Activated CD8-positive, alpha-beta memory T cell treated with anti-CD3 and anti-CD28 coated beads, Interleukin-2, amount 50 U/mL, for 24 hours (primary cell): ENCODE data around the gene FNDC5.

Source experiments
- DNase-seq: peaks from one replicate; pipeline ENCODE4 v3.0.0-alpha.2; 2020; ENCODE audit errors: extremely low read depth

FNDC5 gene

GRCh38 chr1:32897082-32898049 lies 26.7 kb upstream of the FNDC5 start:
- no peak for DNase-seq

- no peak for DNase-seq
Measured at GRCh38 chr1:32896451-32896850, 25.7 kb upstream of the FNDC5 start.

GRCh38 chr1:32895325-32896215 lies 24.9 kb upstream of the FNDC5 start:
- DNase-seq, result no peak

- no peak for DNase-seq
Measured at GRCh38 chr1:32894681-32895080, 24.0 kb upstream of the FNDC5 start.

- no peak for DNase-seq
Measured at GRCh38 chr1:32894019-32894600, 23.4 kb upstream of the FNDC5 start.

- no peak for DNase-seq
Measured at GRCh38 chr1:32893198-32894018, 22.7 kb upstream of the FNDC5 start.

GRCh38 chr1:32892368-32893197 lies 21.9 kb upstream of the FNDC5 start:
- no peak for DNase-seq

- DNase-seq, result no peak
Measured at GRCh38 chr1:32891630-32892029, 20.9 kb upstream of the FNDC5 start.

GRCh38 chr1:32891241-32891570 lies 20.5 kb upstream of the FNDC5 start:
- DNase-seq, result no peak

GRCh38 chr1:32890516-32891240 lies 20.0 kb upstream of the FNDC5 start:
- no peak for DNase-seq

- no peak for DNase-seq
Measured at GRCh38 chr1:32889731-32890278, 19.1 kb upstream of the FNDC5 start.

- DNase-seq, result no peak
Measured at GRCh38 chr1:32888677-32889420, 18.1 kb upstream of the FNDC5 start.

GRCh38 chr1:32888134-32888533 lies 17.4 kb upstream of the FNDC5 start:
- DNase-seq, result no peak

- no peak for DNase-seq
Measured at GRCh38 chr1:32887623-32888022, 16.9 kb upstream of the FNDC5 start.

GRCh38 chr1:32886828-32887414 lies 16.2 kb upstream of the FNDC5 start:
- DNase-seq, result no peak

- no peak for DNase-seq
Measured at GRCh38 chr1:32886004-32886827, 15.5 kb upstream of the FNDC5 start, which contains the start of gene HPCA. Gene HPCA (plus strand): TSS chr1:32886491. CDS start chr1:32888899, 2,408 bp downstream.

- no peak for DNase-seq
Measured at GRCh38 chr1:32885676-32886003, 14.9 kb upstream of the FNDC5 start.

GRCh38 chr1:32884726-32885125 lies 14.0 kb upstream of the FNDC5 start:
- DNase-seq, result no peak
